HepG2 (cell line): ENCODE data around the gene KLF12. TPM values are rescaled to one million over a fixed set of nuclear protein-coding genes. Genes with fewer than 3 reads are reported as not detected.

Experiments used
- ATAC-seq: fragments of 200-7000 bp; cut with Tn5 transposase; 3 replicates; pipeline ENCODE4 v1.9.1; 2020; ENCODE audit warnings: mild to moderate bottlenecking, moderate library complexity
- BruUV-seq: library from RNA; stranded (reverse); fragments of 400-500 nt; replicated peaks from 2 replicates; lab custom pipeline; 2021; lab: Mats Ljungman, UMichigan
- CTCF ChIA-PET: fragments of 300-600 bp; formaldehyde crosslinking; extraction: SDS; loops from one replicate; lab custom pipeline; 2021; ENCODE audit warnings: low total read pairs, inconsistent platforms, low intra/inter-chr PET ratio; lab: Yijun Ruan, JAX
- POLR2A ChIA-PET: fragments of 350-600 bp; sonication (Branson Sonifier 250); formaldehyde crosslinking; loops from one replicate; lab custom pipeline; 2020; ENCODE audit warnings: antibody characterized with exemption, inconsistent platforms; lab: Yijun Ruan, JAX
- DNase-seq: peaks from one replicate; pipeline ENCODE4 v3.0.0-alpha.2; 2015; ENCODE audit warnings: low spot score
- FAIRE-seq: peaks from 3 replicates; lab custom pipeline; 2011; peaks lifted over from hg19 to GRCh38; lab: Jason Lieb, UNC
- H2AFZ ChIP-seq: one replicate; pipeline ENCODE4 v1.6.1; 2011; ENCODE audit warnings: low read length, inconsistent platforms
- H3K27ac ChIP-seq: fragments of 300-600 bp; 3 replicates; pipeline ENCODE4 v1.8.0; 2011; ENCODE audit warnings: mixed run types, mild to moderate bottlenecking, mixed read lengths, low read length, inconsistent platforms; ENCODE audit not compliant: insufficient read depth; ENCODE audit errors: extremely low read length
- H3K27me3 ChIP-seq, 2 experiments: fragments of 200-600 bp in 1 of 2; 2 replicates in 1 of 2; 3 replicates in 1 of 2; pipeline versions ENCODE4 v1.6.0 to v1.8.0; 2011; ENCODE audit warnings: low read length in 2 of 2, mild to moderate bottlenecking in 2 of 2, moderate library complexity in 2 of 2, inconsistent platforms in 1 of 2; ENCODE audit not compliant: insufficient read depth in 2 of 2, control insufficient read depth in 1 of 2
- H3K36me3 ChIP-seq, 2 experiments: fragments of 200-600 bp in 1 of 2; replicated peaks in 1 of 2; 2 replicates in 1 of 2; 3 replicates in 1 of 2; pipeline versions ENCODE4 v1.5.1 to v1.8.0; 2011; ENCODE audit warnings: low read length in 2 of 2, inconsistent platforms in 1 of 2; ENCODE audit not compliant: insufficient read depth in 2 of 2, control insufficient read depth in 1 of 2
- H3K4me1 ChIP-seq: 2 replicates; pipeline ENCODE4 v1.5.1; 2012; ENCODE audit warnings: low read length, inconsistent platforms; ENCODE audit not compliant: insufficient read depth
- H3K4me2 ChIP-seq: 2 replicates; pipeline ENCODE4 v1.6.0; 2011; ENCODE audit warnings: low read depth, low read length, inconsistent platforms
- H3K4me3 ChIP-seq, 3 experiments: fragments of 200-600 bp in 1 of 3; sonication (generic), shearing (Covaris generic) in 1 of 3; replicated peaks in 1 of 3; 2 replicates each; pipeline ENCODE4 v1.5.1; 2011 to 2016; ENCODE audit warnings: low read length in 3 of 3, inconsistent platforms in 2 of 3, low read depth in 2 of 3, mild to moderate bottlenecking in 2 of 3, control low read depth in 1 of 3, mixed read lengths in 1 of 3; ENCODE audit not compliant: insufficient read depth in 1 of 3
- H3K79me2 ChIP-seq: one replicate; pipeline ENCODE4 v1.6.1; 2011; ENCODE audit warnings: low read length, inconsistent platforms; ENCODE audit not compliant: insufficient read depth
- H3K9ac ChIP-seq: 2 replicates; pipeline ENCODE4 v1.6.0; 2011; ENCODE audit warnings: mild to moderate bottlenecking, low read depth, low read length, inconsistent platforms; ENCODE audit not compliant: insufficient read depth
- H3K9me3 ChIP-seq: 2 replicates; pipeline ENCODE4 v1.5.1; 2012; ENCODE audit warnings: mild to moderate bottlenecking, low read length
- H4K20me1 ChIP-seq: 2 replicates; pipeline ENCODE4 v1.6.0; 2011; ENCODE audit warnings: inconsistent platforms, mild to moderate bottlenecking, low read length, moderate library complexity; ENCODE audit not compliant: insufficient read depth
- BATF2 ChIP-seq: sonication (generic); formaldehyde crosslinking; IDR thresholded peaks from 2 replicates; pipeline ENCODE4 v1.8.0; 2022; ENCODE audit warnings: mild to moderate bottlenecking, missing genetic modification reagents, moderate library complexity
- CTCF ChIP-seq: sonication (generic); formaldehyde crosslinking; IDR thresholded peaks from 2 replicates; pipeline ENCODE4 v1.5.0; 2020; ENCODE audit warnings: mild to moderate bottlenecking, missing genetic modification reagents, moderate library complexity
- FLYWCH1 ChIP-seq: sonication (generic); formaldehyde crosslinking; IDR thresholded peaks from 2 replicates; pipeline ENCODE4 v1.8.1; 2023; ENCODE audit warnings: mild to moderate bottlenecking, missing genetic modification reagents
- HES4 ChIP-seq: sonication (generic); formaldehyde crosslinking; IDR thresholded peaks from 2 replicates; pipeline ENCODE4 v1.9.0; 2021; ENCODE audit warnings: mild to moderate bottlenecking, missing genetic modification reagents, borderline replicate concordance
- HMGA1 ChIP-seq: sonication (generic); formaldehyde crosslinking; conservative IDR thresholded peaks from 2 replicates; pipeline ENCODE4 v1.4.0; 2020; ENCODE audit warnings: missing genetic modification reagents
- NCOA1 ChIP-seq: sonication (generic); formaldehyde crosslinking; IDR thresholded peaks from 2 replicates; pipeline ENCODE4 v1.9.0; 2021; ENCODE audit warnings: missing genetic modification reagents
- POLR2AphosphoS5 ChIP-seq: IDR thresholded peaks from 2 replicates; pipeline ENCODE4 v1.6.1; 2012; ENCODE audit warnings: low read depth, low read length
- SALL2 ChIP-seq: sonication (generic); formaldehyde crosslinking; IDR thresholded peaks from 2 replicates; pipeline ENCODE4 v1.8.1; 2023; ENCODE audit warnings: mild to moderate bottlenecking, missing genetic modification reagents, inconsistent platforms
- SNAPC4 ChIP-seq: sonication (generic); formaldehyde crosslinking; IDR thresholded peaks from 2 replicates; pipeline ENCODE4 v1.4.0; 2020; ENCODE audit warnings: mild to moderate bottlenecking, missing genetic modification reagents
- ZNF703 ChIP-seq: sonication (generic); formaldehyde crosslinking; IDR thresholded peaks from 2 replicates; pipeline ENCODE4 v1.5.1; 2020; ENCODE audit warnings: missing genetic modification reagents, mild to moderate bottlenecking, moderate library complexity, borderline replicate concordance
- ZNF747 ChIP-seq: sonication (generic); formaldehyde crosslinking; IDR thresholded peaks from 2 replicates; pipeline ENCODE4 v1.8.1; 2023; ENCODE audit warnings: missing genetic modification reagents, mild to moderate bottlenecking, borderline replicate concordance
- ZNF841 ChIP-seq: sonication (generic); formaldehyde crosslinking; IDR thresholded peaks from 2 replicates; pipeline ENCODE4 v1.8.1; 2023; ENCODE audit warnings: missing genetic modification reagents, borderline replicate concordance
- ZNF883 ChIP-seq: sonication (generic); formaldehyde crosslinking; IDR thresholded peaks from 2 replicates; pipeline ENCODE4 v1.5.1; 2020; ENCODE audit warnings: mild to moderate bottlenecking, missing genetic modification reagents; ENCODE audit errors: not compliant biosample characterization
- WGBS: methylation state at CpG from one replicate; pipeline ENCODE4 v1.1.6; 2017; ENCODE audit warnings: low lambda C conversion rate; 5-methylcytosine and 5-hydroxymethylcytosine counted together
- in situ Hi-C: cut with HindIII; loops from 2 replicates; pipeline ENCODE4 v1.10.0; 2017; ENCODE audit warnings: low pct_unique_long_range_greater_than_20kb; ENCODE audit not compliant: extremely low pct_ligation_motif_present
- intact Hi-C: fragments of 100-400 bp; cut with micrococcal nuclease; formaldehyde crosslinking; loops from one replicate; pipeline ENCODE4 v1.10.0; 2022; ENCODE audit not compliant: unreplicated experiment
- polyA plus RNA-seq, 8 experiments: library from polyadenylated mRNA; depleted of rRNA in 3 of 8; stranded (reverse) in 7 of 8; unstranded in 1 of 8; fragments of >200 nt; fragmentation: Illumina TruSeq in 4 of 8; extraction: Trizol in 4 of 8; gene quantifications; 2 replicates each; pipeline versions ENCODE4 v1.2.1 to v1.2.3, GENCODE V29; 2011 to 2016; ENCODE audit warnings: low read depth in 4 of 8, missing spikeins in 1 of 8, mixed read lengths in 1 of 8; ENCODE audit not compliant: insufficient read depth in 1 of 8
- total RNA-seq, 5 experiments: library from RNA; depleted of rRNA; stranded (reverse); fragments of >200 nt; fragmentation: Illumina TruSeq; extraction: Trizol; gene quantifications; 2 replicates each; pipeline ENCODE4 v1.2.3, GENCODE V29; 2016; ENCODE audit warnings: low read depth in 1 of 5
- TF ChIP-seq, protein P1 (sequence below): sonication (generic); formaldehyde crosslinking; IDR thresholded peaks from 2 replicates; pipeline ENCODE4 v1.8.0; 2022; ENCODE audit warnings: mild to moderate bottlenecking, missing genetic modification reagents, borderline replicate concordance
- TF ChIP-seq, protein P2 (sequence below): sonication (generic); formaldehyde crosslinking; IDR thresholded peaks from 2 replicates; pipeline ENCODE4 v1.8.0; 2023; ENCODE audit warnings: mild to moderate bottlenecking, missing genetic modification reagents

The KLF12 gene
- total and polyA plus RNA-seq, 2 of the 13 experiments (the other 11 are each of a cell fraction or from before 2014, with no cell fraction given) = 0.66 to 1.5 TPM

DNA sequence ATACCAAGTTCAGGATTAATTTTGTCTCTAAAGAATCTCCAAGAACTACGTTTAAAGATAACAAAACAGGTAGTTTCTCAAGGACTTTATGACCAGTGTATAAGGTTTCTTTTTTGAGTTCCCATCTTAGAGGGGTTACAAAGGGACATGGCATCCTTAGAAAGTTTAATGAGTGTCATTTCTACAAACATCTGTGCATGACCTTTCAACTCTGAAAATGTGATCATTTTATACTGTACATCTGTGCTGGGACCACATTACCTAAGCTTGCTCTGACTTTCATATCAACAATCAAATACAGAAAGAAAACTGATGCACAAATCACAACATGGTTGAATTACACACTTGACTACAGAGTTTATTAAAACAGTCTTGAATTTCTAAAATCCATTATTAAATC lies 37.1 kb downstream of the KLF12 start:
- Histone ChIP-seq H3K4me3 (no peak overlapping the region), H3K79me2 (no peaks in the 10 kb centered on the region), H3K36me3 (no peaks in the 10 kb centered on the region), H2AFZ (no peak overlapping the region), H3K9me3 (no peaks in the 10 kb centered on the region), H3K27me3 (no peaks in the 10 kb centered on the region), H3K27ac (no peak overlapping the region), H3K4me2 (no peak overlapping the region), H3K9ac (no peak overlapping the region), H4K20me1 (no peaks in the 10 kb centered on the region), H3K4me1 (peaks cover 23% of the 10 kb centered on the region)
- WGBS = 7% methylated on average over 1 of the region's 1 CpG
- intact Hi-C loops (no loop called here), in situ Hi-C loops (no loop called here)
- DNase-seq (no peak), ATAC-seq (no peak), FAIRE-seq (no peak)
- ChIA-PET CTCF (no interaction called here), POLR2A (no interaction called here)
- BruUV-seq = no TSS peak
- TF ChIP-seq BATF2 (no peak), ZNF841 (CRISPR knock-in tag) (no peak), ZNF747 (CRISPR knock-in tag) (no peak), NCOA1 (CRISPR knock-in tag) (no peak), HMGA1 (CRISPR knock-in tag) (no peak), SNAPC4 (CRISPR knock-in tag) (no peak), ZNF883 (CRISPR knock-in tag) (no peak), POLR2AphosphoS5 (no peak), ZNF703 (CRISPR knock-in tag) (no peak), SALL2 (CRISPR knock-in tag) (no peak), FLYWCH1 (CRISPR knock-in tag) (no peak), CTCF (CRISPR knock-in tag) (no peak), HES4 (no peak)
- TF ChIP-seq, protein P1, sequence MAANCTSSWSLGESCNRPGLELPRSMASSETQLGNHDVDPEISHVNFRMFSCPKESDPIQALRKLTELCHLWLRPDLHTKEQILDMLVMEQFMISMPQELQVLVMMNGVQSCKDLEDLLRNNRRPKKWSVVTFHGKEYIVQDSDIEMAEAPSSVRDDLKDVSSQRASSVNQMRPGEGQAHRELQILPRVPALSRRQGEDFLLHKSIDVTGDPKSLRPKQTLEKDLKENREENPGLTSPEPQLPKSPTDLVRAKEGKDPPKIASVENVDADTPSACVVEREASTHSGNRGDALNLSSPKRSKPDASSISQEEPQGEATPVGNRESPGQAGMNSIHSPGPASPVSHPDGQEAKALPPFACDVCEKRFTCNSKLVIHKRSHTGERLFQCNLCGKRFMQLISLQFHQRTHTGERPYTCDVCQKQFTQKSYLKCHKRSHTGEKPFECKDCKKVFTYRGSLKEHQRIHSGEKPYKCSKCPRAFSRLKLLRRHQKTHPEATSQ (CRISPR knock-in tag) = no peak
- TF ChIP-seq, protein P2, sequence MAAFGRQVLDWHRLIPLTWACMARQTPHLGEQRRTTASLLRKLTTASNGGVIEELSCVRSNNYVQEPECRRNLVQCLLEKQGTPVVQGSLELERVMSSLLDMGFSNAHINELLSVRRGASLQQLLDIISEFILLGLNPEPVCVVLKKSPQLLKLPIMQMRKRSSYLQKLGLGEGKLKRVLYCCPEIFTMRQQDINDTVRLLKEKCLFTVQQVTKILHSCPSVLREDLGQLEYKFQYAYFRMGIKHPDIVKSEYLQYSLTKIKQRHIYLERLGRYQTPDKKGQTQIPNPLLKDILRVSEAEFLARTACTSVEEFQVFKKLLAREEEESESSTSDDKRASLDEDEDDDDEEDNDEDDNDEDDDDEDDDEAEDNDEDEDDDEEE (CRISPR knock-in tag) = no peak
